ENCODE data around the gene PCDH15. TPM values are rescaled to one million over a fixed set of nuclear protein-coding genes. Genes with fewer than 3 reads are reported as not detected.
"Not testable (repeated sequence)": the region's sequence is repeated elsewhere in the genome, so short reads cannot be mapped to it uniquely, and the experiment has no call there.

Gene PCDH15
- total RNA-seq, 4 donors from 2014 or later: not detected

- Histone ChIP-seq H3K27ac (no peak overlapping the region), H3K27me3 (no peaks in the 10 kb centered on the region), H3K9me3 (no peaks in the 10 kb centered on the region), H3K4me3 (no peak overlapping the region), H3K36me3 (no peaks in the 10 kb centered on the region), H3K4me1 (no peaks in the 10 kb centered on the region)
- no peak for DNase-seq (ENCODE audit: low spot score in 2 of 2)
- TF ChIP-seq POLR2A (IDR thresholded peaks at IDR 0.05): no peak
- TF ChIP-seq, protein P1, sequence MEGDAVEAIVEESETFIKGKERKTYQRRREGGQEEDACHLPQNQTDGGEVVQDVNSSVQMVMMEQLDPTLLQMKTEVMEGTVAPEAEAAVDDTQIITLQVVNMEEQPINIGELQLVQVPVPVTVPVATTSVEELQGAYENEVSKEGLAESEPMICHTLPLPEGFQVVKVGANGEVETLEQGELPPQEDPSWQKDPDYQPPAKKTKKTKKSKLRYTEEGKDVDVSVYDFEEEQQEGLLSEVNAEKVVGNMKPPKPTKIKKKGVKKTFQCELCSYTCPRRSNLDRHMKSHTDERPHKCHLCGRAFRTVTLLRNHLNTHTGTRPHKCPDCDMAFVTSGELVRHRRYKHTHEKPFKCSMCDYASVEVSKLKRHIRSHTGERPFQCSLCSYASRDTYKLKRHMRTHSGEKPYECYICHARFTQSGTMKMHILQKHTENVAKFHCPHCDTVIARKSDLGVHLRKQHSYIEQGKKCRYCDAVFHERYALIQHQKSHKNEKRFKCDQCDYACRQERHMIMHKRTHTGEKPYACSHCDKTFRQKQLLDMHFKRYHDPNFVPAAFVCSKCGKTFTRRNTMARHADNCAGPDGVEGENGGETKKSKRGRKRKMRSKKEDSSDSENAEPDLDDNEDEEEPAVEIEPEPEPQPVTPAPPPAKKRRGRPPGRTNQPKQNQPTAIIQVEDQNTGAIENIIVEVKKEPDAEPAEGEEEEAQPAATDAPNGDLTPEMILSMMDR (IDR thresholded peaks at IDR 0.05): no peak
- no peak for TF ChIP-seq EP300 (IDR thresholded peaks at IDR 0.05)
- 88 to 97% methylated on average over 1 of the region's 1 CpG for WGBS, 2 donors
These were observed 385.5 kb downstream of the PCDH15 start for GRCh38 chr10:54415483-54415882.

GRCh38 chr10:54402576-54402975, 398.5 kb downstream of the PCDH15 start:
- no peak overlapping the region for H3K27ac ChIP-seq
- H3K27me3 ChIP-seq: no peaks in the 10 kb centered on the region
- no peak for DNase-seq (ENCODE audit: low spot score in 2 of 2)
- no peak overlapping the region for H3K4me3 ChIP-seq
- 38 to 39% methylated on average over 1 of the region's 1 CpG for WGBS, 2 donors
- no peaks in the 10 kb centered on the region for H3K4me1 ChIP-seq
- H3K36me3 ChIP-seq: no peaks in the 10 kb centered on the region
- no peak for TF ChIP-seq EP300 (IDR thresholded peaks at IDR 0.05)
- no peak for TF ChIP-seq POLR2A (IDR thresholded peaks at IDR 0.05)
- TF ChIP-seq, protein P1 (IDR thresholded peaks at IDR 0.05): peak in 1 of 5 experiments; percentile 33
- no peaks in the 10 kb centered on the region for H3K9me3 ChIP-seq

DNA sequence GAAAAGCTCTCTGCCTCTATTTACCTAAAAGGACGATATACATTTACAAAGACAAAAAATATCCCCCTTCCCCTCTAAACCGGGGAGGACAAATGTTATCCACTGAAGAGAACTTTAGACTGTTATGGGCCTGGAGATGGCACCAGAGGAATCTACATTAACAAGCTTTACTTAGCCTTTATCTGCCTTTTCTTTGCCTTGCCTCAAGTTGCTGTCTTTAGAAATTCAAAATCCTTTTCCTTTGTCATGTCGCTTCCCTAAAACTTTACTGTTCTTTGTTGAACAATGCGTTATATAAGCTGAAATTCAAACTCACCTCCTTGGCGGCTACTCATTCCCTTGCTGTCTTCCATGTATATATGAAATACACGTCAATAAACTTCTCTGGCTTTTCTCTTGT, 405.0 kb downstream of the PCDH15 start:
- Histone ChIP-seq H3K4me1 (no peaks in the 10 kb centered on the region), H3K27me3 (no peaks in the 10 kb centered on the region), H3K9me3 (no peaks in the 10 kb centered on the region), H3K36me3 (no peaks in the 10 kb centered on the region), H3K27ac (no peak overlapping the region), H3K4me3 (no peak overlapping the region)
- no peak for DNase-seq (ENCODE audit: low spot score in 2 of 2)
- WGBS, 2 donors: 77 to 80% methylated on average over 6 of the region's 6 CpGs
- TF ChIP-seq, protein P1 (IDR thresholded peaks at IDR 0.05): no peak
- TF ChIP-seq POLR2A (IDR thresholded peaks at IDR 0.05) (no peak), EP300 (IDR thresholded peaks at IDR 0.05) (no peak)

DNA sequence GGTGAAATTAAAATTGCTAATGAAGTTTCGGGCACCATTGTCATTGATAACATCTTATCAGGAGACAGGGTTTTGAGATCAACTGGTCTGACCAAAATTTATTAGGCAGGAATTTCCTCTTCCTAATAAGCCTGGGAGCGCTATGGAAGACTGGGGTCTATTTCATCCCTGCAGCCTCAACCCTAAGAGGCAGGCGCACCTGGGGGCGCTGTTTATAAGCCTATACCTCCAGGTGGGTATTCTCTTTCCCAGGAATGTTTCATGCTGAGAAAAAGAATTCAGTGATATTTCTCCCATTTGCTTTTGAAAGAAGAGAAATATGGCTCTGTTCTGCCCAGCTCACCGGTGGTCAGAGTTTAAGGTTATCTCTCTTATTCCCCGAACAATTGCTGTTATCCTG, 406.4 kb downstream of the PCDH15 start:
- not testable (repeated sequence) for H3K27ac ChIP-seq; H3K4me1 ChIP-seq; H3K36me3 ChIP-seq; DNase-seq (ENCODE audit: low spot score in 2 of 2); H3K4me3 ChIP-seq; H3K27me3 ChIP-seq; H3K9me3 ChIP-seq
- 85% methylated on average over 6 of the region's 6 CpGs for WGBS, 2 donors

- H3K27ac ChIP-seq: no peak overlapping the region
- H3K36me3 ChIP-seq: no peaks in the 10 kb centered on the region
- no peaks in the 10 kb centered on the region for H3K9me3 ChIP-seq
- no peaks in the 10 kb centered on the region for H3K4me1 ChIP-seq
- no peaks in the 10 kb centered on the region for H3K27me3 ChIP-seq
- 24 to 30% methylated on average over 1 of the region's 1 CpG for WGBS, 2 donors
- no peak for DNase-seq (ENCODE audit: low spot score in 2 of 2)
- TF ChIP-seq POLR2A (IDR thresholded peaks at IDR 0.05) (no peak), EP300 (IDR thresholded peaks at IDR 0.05) (no peak)
- no peak overlapping the region for H3K4me3 ChIP-seq
These were observed 428.9 kb downstream of the PCDH15 start for GRCh38 chr10:54372179-54372578.

DNA sequence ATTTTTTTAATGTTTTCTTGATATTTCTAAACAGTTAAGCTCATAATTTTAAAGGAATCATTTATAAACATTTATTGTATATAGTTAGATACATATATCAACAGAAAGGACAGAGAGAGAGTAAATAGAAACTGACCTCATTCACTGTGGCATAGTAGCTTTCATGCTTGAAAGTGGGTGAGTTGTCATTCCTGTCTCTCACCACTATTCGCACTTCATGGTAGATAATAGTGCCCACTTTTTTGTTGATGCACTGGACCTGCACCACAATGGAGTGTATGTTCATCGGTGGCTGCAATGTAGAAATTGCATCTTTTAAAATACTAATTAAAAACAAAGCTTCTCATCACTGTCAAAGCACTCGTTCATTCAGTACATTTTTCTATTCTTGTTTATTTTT, 432.0 kb downstream of the PCDH15 start:
- no peaks in the 10 kb centered on the region for H3K36me3 ChIP-seq
- H3K4me3 ChIP-seq: no peak overlapping the region
- 82 to 85% methylated on average over 3 of the region's 3 CpGs for WGBS, 2 donors
- H3K9me3 ChIP-seq: no peaks in the 10 kb centered on the region
- TF ChIP-seq POLR2A (IDR thresholded peaks at IDR 0.05) (no peak), EP300 (IDR thresholded peaks at IDR 0.05) (no peak)
- TF ChIP-seq, protein P1 (IDR thresholded peaks at IDR 0.05): no peak
- H3K4me1 ChIP-seq: no peaks in the 10 kb centered on the region
- no peak for DNase-seq (ENCODE audit: low spot score in 2 of 2)
- no peak overlapping the region for H3K27ac ChIP-seq
- H3K27me3 ChIP-seq: no peaks in the 10 kb centered on the region
